ENCODE results near the gene MAG.

- TF ChIP-seq RARB (CRISPR knock-in tag; IDR thresholded peaks at IDR 0.05), result no peak
- no peak for TF ChIP-seq TSHZ2 (CRISPR knock-in tag; IDR thresholded peaks at IDR 0.05)
- no peak for TF ChIP-seq ZFP30 (CRISPR knock-in tag; IDR thresholded peaks at IDR 0.05)
- no peak for TF ChIP-seq ARNTL (CRISPR knock-in tag; IDR thresholded peaks at IDR 0.05; ENCODE audit: borderline replicate concordance, low read depth)
Observed at GRCh38 chr19:35311901-35312665, 20.1 kb downstream of the MAG start.

Data from SK-N-SH treated with all-trans-retinoic acid at 6 μM for 48 hours (cell line).